ENCODE measurements around the gene SSNA1.

Gene SSNA1

GRCh38 chr9:137226338-137227053 is 38.0 kb downstream of the SSNA1 start:
- Histone ChIP-seq H3K9me3 (ENCODE audit: control insufficient read depth in 2 of 2, low read length in 2 of 2) (no peaks in the 10 kb centered on the region), H3K4me3 (ENCODE audit: low read length in 2 of 2) (no peak overlapping the region), H3K4me1 (ENCODE audit: control insufficient read depth, insufficient read depth, low read length) (peaks cover 22% of the 10 kb centered on the region), H3K36me3 (ENCODE audit: control insufficient read depth in 2 of 2, insufficient read depth in 2 of 2, low read length in 2 of 2) (no peaks in the 10 kb centered on the region), H3K27ac (ENCODE audit: low read length) (no peak overlapping the region), H3K9ac (ENCODE audit: low read length in 2 of 2) (no peak overlapping the region), H3K27me3 (ENCODE audit: control insufficient read depth in 1 of 2, insufficient read depth in 2 of 2, low read length in 2 of 2) (peaks cover 27 to 37% of the 10 kb centered on the region in 2 donors)

GRCh38 chr9:137227054-137227852 is 38.8 kb downstream of the SSNA1 start, which contains the start of gene RNF224:
Gene RNF224 (plus strand): TSS chr9:137227502. CDS start chr9:137228336, 834 bp downstream.
- Histone ChIP-seq H3K4me1 (ENCODE audit: control insufficient read depth, insufficient read depth, low read length) (peaks cover 19% of the 10 kb centered on the region), H3K9me3 (ENCODE audit: control insufficient read depth in 2 of 2, low read length in 2 of 2) (no peaks in the 10 kb centered on the region), H3K9ac (ENCODE audit: low read length in 2 of 2) (no peak within 1 kb of the TSS), H3K27ac (ENCODE audit: low read length) (no peak within 1 kb of the TSS), H3K36me3 (ENCODE audit: control insufficient read depth in 2 of 2, insufficient read depth in 2 of 2, low read length in 2 of 2) (no peaks in the 10 kb centered on the region), H3K4me3 (ENCODE audit: low read length in 2 of 2) (no peak within 1 kb of the TSS), H3K27me3 (ENCODE audit: control insufficient read depth in 1 of 2, insufficient read depth in 2 of 2, low read length in 2 of 2) (peaks cover 34 to 44% of the 10 kb centered on the region in 2 donors)

GRCh38 chr9:137227853-137228505 is 39.5 kb downstream of the SSNA1 start:
- H3K9ac ChIP-seq (ENCODE audit: low read length in 2 of 2), result no peak overlapping the region
- no peak overlapping the region for H3K27ac ChIP-seq (ENCODE audit: low read length)
- H3K36me3 ChIP-seq (ENCODE audit: control insufficient read depth in 2 of 2, insufficient read depth in 2 of 2, low read length in 2 of 2), result no peaks in the 10 kb centered on the region
- peaks cover 13% of the 10 kb centered on the region for H3K4me1 ChIP-seq (ENCODE audit: control insufficient read depth, insufficient read depth, low read length)
- H3K27me3 ChIP-seq (ENCODE audit: control insufficient read depth in 1 of 2, insufficient read depth in 2 of 2, low read length in 2 of 2), result peaks cover 35 to 49% of the 10 kb centered on the region in 2 donors
- no peaks in the 10 kb centered on the region for H3K9me3 ChIP-seq (ENCODE audit: control insufficient read depth in 2 of 2, low read length in 2 of 2)
- no peak overlapping the region for H3K4me3 ChIP-seq (ENCODE audit: low read length in 2 of 2)

- peaks cover 10% of the 10 kb centered on the region for H3K4me1 ChIP-seq (ENCODE audit: control insufficient read depth, insufficient read depth, low read length)
- no peaks in the 10 kb centered on the region for H3K36me3 ChIP-seq (ENCODE audit: control insufficient read depth in 2 of 2, insufficient read depth in 2 of 2, low read length in 2 of 2)
- peaks cover 38 to 49% of the 10 kb centered on the region in 2 donors for H3K27me3 ChIP-seq (ENCODE audit: control insufficient read depth in 1 of 2, insufficient read depth in 2 of 2, low read length in 2 of 2)
- H3K9me3 ChIP-seq (ENCODE audit: control insufficient read depth in 2 of 2, low read length in 2 of 2), result no peaks in the 10 kb centered on the region
- H3K27ac ChIP-seq (ENCODE audit: low read length), result no peak overlapping the region
- H3K9ac ChIP-seq (ENCODE audit: low read length in 2 of 2), result no peak overlapping the region
- no peak overlapping the region for H3K4me3 ChIP-seq (ENCODE audit: low read length in 2 of 2)
Observed at GRCh38 chr9:137228506-137228967, 40.1 kb downstream of the SSNA1 start.

- no peak overlapping the region for H3K9ac ChIP-seq (ENCODE audit: low read length in 2 of 2)
- no peak overlapping the region for H3K27ac ChIP-seq (ENCODE audit: low read length)
- H3K9me3 ChIP-seq (ENCODE audit: control insufficient read depth in 2 of 2, low read length in 2 of 2), result no peaks in the 10 kb centered on the region
- no peak overlapping the region for H3K4me3 ChIP-seq (ENCODE audit: low read length in 2 of 2)
- H3K27me3 ChIP-seq (ENCODE audit: control insufficient read depth in 1 of 2, insufficient read depth in 2 of 2, low read length in 2 of 2), result peaks cover 40 to 51% of the 10 kb centered on the region in 2 donors
- no peaks in the 10 kb centered on the region for H3K36me3 ChIP-seq (ENCODE audit: control insufficient read depth in 2 of 2, insufficient read depth in 2 of 2, low read length in 2 of 2)
- peaks cover 4% of the 10 kb centered on the region for H3K4me1 ChIP-seq (ENCODE audit: control insufficient read depth, insufficient read depth, low read length)
Observed at GRCh38 chr9:137228968-137229896, 40.8 kb downstream of the SSNA1 start.

GRCh38 chr9:137229903-137230704 is 41.6 kb downstream of the SSNA1 start:
- Histone ChIP-seq H3K9ac (ENCODE audit: low read length in 2 of 2) (no peak overlapping the region), H3K9me3 (ENCODE audit: control insufficient read depth in 2 of 2, low read length in 2 of 2) (no peaks in the 10 kb centered on the region), H3K36me3 (ENCODE audit: control insufficient read depth in 2 of 2, insufficient read depth in 2 of 2, low read length in 2 of 2) (no peaks in the 10 kb centered on the region), H3K27me3 (ENCODE audit: control insufficient read depth in 1 of 2, insufficient read depth in 2 of 2, low read length in 2 of 2) (peaks cover 46 to 57% of the 10 kb centered on the region in 2 donors), H3K27ac (ENCODE audit: low read length) (no peak overlapping the region), H3K4me1 (ENCODE audit: control insufficient read depth, insufficient read depth, low read length) (peaks cover 4% of the 10 kb centered on the region), H3K4me3 (ENCODE audit: low read length in 2 of 2) (no peak overlapping the region)

GRCh38 chr9:137230705-137231371 is 42.4 kb downstream of the SSNA1 start, which contains the start of gene SLC34A3:
Gene SLC34A3 (plus strand): TSS chr9:137230901. CDS start chr9:137231703, 802 bp downstream.
- Histone ChIP-seq H3K36me3 (ENCODE audit: control insufficient read depth in 2 of 2, insufficient read depth in 2 of 2, low read length in 2 of 2) (no peaks in the 10 kb centered on the region), H3K27ac (ENCODE audit: low read length) (no peak within 1 kb of the TSS), H3K4me1 (ENCODE audit: control insufficient read depth, insufficient read depth, low read length) (peaks cover 7% of the 10 kb centered on the region), H3K4me3 (ENCODE audit: low read length in 2 of 2) (no peak within 1 kb of the TSS), H3K9me3 (ENCODE audit: control insufficient read depth in 2 of 2, low read length in 2 of 2) (no peaks in the 10 kb centered on the region), H3K27me3 (ENCODE audit: control insufficient read depth in 1 of 2, insufficient read depth in 2 of 2, low read length in 2 of 2) (peaks cover 50 to 57% of the 10 kb centered on the region in 2 donors), H3K9ac (ENCODE audit: low read length in 2 of 2) (no peak within 1 kb of the TSS)

GRCh38 chr9:137231372-137232039 is 43.0 kb downstream of the SSNA1 start:
- Histone ChIP-seq H3K4me3 (ENCODE audit: low read length in 2 of 2) (no peak overlapping the region), H3K9me3 (ENCODE audit: control insufficient read depth in 2 of 2, low read length in 2 of 2) (no peaks in the 10 kb centered on the region), H3K27me3 (ENCODE audit: control insufficient read depth in 1 of 2, insufficient read depth in 2 of 2, low read length in 2 of 2) (peaks cover 50 to 57% of the 10 kb centered on the region in 2 donors), H3K9ac (ENCODE audit: low read length in 2 of 2) (no peak overlapping the region), H3K36me3 (ENCODE audit: control insufficient read depth in 2 of 2, insufficient read depth in 2 of 2, low read length in 2 of 2) (no peaks in the 10 kb centered on the region), H3K27ac (ENCODE audit: low read length) (no peak overlapping the region), H3K4me1 (ENCODE audit: control insufficient read depth, insufficient read depth, low read length) (peaks cover 13% of the 10 kb centered on the region)

GRCh38 chr9:137232101-137232500 is 43.6 kb downstream of the SSNA1 start:
- H3K27me3 ChIP-seq (ENCODE audit: control insufficient read depth in 1 of 2, insufficient read depth in 2 of 2, low read length in 2 of 2), result peaks cover 48 to 57% of the 10 kb centered on the region in 2 donors

More at GRCh38 chr9:137232101-137232500, 43.6 kb downstream of the SSNA1 start:
- Histone ChIP-seq H3K9ac (ENCODE audit: low read length in 2 of 2) (no peak overlapping the region), H3K27ac (ENCODE audit: low read length) (no peak overlapping the region), H3K4me1 (ENCODE audit: control insufficient read depth, insufficient read depth, low read length) (peaks cover 19% of the 10 kb centered on the region), H3K4me3 (ENCODE audit: low read length in 2 of 2) (no peak overlapping the region), H3K36me3 (ENCODE audit: control insufficient read depth in 2 of 2, insufficient read depth in 2 of 2, low read length in 2 of 2) (no peaks in the 10 kb centered on the region), H3K9me3 (ENCODE audit: control insufficient read depth in 2 of 2, low read length in 2 of 2) (no peaks in the 10 kb centered on the region)

Data from stomach smooth muscle (tissue), 2 donors.